ENCODE measurements around the gene ZNF784. TPM values are rescaled to one million over a fixed set of nuclear protein-coding genes. Genes with fewer than 3 reads are reported as not detected.
A peak's percentile ranks its signal among the peaks of the same experiment; 100 is the strongest.
"Not testable (repeated sequence)": the region's sequence is repeated elsewhere in the genome, so short reads cannot be mapped to it uniquely, and the experiment has no call there.

The ZNF784 gene
- total and polyA plus RNA-seq, 2 donors, result 4.7 to 9.7 TPM

DNA sequence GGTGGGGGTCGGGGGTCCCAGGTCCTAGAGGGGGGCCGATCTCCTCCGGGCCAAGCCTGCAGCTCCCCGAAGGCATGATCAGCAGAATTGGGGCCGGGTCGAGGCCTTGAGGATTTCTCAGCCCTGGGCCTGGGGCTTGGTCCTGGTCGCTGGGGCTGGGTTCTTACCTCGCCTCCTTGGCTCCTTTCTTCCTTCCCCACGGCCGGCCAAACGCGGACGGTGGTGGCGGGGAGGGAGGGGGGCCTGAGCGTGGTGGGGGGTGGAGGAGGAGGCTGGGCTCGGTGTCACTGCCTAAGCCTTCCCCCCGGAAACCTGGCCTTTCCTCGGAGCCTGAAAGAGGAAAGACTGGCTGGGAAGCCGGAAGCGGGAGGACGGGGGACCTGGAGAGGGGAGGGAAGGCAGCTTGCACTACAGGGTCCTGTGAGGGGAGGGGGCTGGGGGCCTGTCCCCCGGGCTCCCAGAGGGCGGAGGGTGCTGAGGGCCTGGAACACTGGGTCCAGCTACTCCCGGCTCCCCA is 43.7 kb downstream of the ZNF784 start, which contains the start of gene ZNF579:
TSS of gene ZNF579 (minus strand) at position 221 of the 517 bp plus-strand sequence. CDS start 1,209 bp downstream, outside the sequence.
- no peak for DNase-seq (ENCODE audit: extremely low spot score)

DNA sequence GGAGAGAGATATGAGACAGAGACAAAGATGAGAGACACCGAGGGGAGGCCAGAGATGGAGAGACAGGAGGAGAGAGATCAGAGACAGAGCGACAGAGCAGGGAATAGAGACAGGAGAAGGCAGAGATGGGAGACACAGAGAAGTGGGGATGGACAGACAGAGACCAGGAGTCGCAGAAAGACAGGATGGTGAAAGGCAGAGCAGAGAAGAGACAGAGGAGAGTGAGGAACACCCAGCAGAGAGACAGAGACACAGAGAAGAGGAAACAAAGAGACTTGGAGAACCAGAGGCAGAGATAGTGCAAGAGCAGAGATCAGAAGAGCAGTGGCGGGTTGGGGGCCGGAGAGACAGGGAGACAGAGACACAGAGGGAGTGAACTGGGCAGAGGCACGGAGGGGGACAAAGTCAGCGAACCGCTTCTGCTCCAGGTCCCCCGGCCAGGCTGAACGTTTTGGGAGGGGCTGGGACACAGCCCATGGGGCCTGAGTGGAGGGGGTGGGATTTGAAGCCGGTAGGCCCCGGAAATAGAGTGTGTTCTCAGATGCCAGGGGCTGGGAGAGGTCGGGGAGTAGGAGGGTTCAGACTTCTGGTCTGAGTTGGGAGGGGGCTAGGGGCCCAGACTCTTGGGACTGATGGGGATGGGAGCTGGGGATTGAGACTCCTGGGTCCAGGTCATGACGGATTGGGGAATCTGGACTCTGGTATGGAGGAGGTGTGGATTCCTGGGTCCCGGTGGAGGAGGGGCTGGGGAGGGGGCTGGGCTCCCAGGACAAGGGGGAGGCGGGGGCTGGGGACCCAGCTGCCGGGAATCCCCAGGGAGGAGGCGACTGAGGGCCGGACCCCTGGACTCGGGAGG is 44.4 kb downstream of the ZNF784 start:
- no peaks in the 10 kb centered on the region for H3K4me1 ChIP-seq (ENCODE audit: insufficient read depth)
- DNase-seq (ENCODE audit: extremely low spot score), result no peak
- WGBS, result 9% methylated on average over 20 of the region's 20 CpGs
- H3K27ac ChIP-seq (ENCODE audit: low read depth), result peak overlapping the region; percentile 77
- peaks cover 3% of the 10 kb centered on the region for H3K36me3 ChIP-seq (ENCODE audit: insufficient read depth)
- H3K4me3 ChIP-seq (ENCODE audit: low read depth, low read length), result peak overlapping the region; percentile 69

More for the DNA sequence above, 43.7 kb downstream of the ZNF784 start, which contains the start of gene ZNF579:
- Histone ChIP-seq H3K36me3 (ENCODE audit: insufficient read depth) (peaks cover 3% of the 10 kb centered on the region), H3K4me3 (ENCODE audit: low read depth, low read length) (peak within 1 kb of the TSS; percentile 69), H3K4me1 (ENCODE audit: insufficient read depth) (no peaks in the 10 kb centered on the region), H3K27ac (ENCODE audit: low read depth) (peak within 1 kb of the TSS; percentile 77)
- WGBS, result 1% methylated on average over 24 of the region's 24 CpGs

DNA sequence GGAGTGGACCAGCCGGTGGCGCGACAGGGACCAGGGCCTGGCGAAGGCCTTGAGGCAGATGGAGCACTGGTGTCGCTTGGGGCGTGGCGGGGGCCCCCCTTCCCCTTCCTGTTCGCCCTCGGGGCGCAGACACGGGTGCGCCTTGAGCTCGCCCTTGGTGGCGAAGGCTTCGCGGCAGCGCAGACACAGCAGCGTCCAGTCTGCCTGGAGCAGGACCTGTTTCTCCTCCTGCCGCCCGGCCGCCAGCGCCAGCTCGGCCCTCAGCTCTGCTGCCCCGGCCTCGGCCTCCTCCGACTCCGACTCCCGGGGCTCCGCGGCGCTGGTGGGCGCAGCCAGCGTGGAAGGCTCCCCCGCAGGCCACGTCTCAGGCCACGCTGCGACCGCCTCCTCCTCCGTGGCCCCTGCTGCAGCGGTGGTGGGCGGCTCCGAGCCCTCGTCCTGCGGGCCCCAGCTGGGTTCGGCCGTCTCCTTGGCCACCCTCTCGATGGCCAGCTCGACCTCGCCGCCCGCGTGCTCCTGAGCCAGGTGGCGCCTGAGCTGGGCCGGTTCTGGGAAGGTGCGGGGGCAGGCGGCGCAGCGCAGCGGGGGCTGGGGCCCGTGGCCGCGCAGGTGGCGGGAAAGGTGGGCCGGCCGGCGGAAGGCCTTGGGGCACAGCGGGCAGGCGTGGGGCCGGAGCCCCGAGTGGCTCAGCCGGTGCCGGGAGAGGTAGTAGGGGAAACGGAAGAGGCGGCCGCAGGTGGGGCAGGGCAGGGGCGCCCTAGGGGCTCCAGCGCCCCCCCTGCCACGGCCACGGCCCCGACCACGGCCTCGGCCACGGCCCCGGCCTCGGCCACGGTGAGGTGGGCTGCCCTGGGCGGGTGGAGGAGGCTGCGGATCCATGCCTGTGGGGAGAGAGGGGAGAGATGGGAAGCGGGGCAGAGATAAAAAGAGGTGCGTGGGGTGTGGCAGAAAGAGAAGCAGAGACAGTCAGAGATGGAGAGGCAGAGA is 45.3 kb downstream of the ZNF784 start:
- Histone ChIP-seq H3K4me3 (ENCODE audit: low read depth, low read length) (peak overlapping the region; percentile 69), H3K27ac (ENCODE audit: low read depth) (no peak overlapping the region)
- DNase-seq (ENCODE audit: extremely low spot score), result no peak

DNA sequence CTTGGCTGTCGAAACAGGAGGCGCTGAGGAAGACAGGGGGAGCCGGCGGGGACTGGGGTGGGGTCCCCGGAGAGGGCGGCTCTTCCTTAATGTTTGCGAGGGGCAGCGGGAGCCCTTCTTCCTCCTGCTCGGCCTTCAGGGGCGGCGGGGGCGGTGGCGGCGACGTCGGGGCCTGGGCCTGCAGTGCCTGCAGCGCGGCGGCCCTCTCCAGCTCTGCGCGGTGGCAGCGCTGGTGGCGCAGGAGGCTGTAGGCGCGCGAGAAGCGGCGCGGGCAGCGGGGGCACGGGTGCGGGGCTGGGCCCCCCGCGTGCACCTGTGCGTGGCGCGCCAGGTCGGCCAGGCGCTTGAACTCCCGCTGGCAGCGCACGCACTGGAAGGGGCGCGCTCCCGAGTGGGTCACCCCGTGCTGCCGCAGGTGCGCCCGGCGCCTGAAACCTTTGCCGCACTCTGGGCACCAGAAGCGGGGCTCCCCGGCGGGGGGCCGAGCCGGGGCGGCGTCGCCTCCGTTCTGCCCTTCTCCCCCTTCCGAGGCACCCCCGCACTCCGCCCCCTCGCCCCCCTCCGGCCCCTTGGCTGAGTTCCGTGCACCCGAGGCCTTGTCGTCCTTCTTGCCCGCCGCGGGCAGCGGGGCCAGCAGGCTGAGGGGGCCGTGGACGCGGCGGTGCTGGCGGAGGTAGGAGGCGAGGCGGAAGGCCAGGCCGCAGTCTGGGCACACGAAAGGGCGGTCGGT is 46.2 kb downstream of the ZNF784 start:
- 95% methylated on average over 83 of the region's 83 CpGs for WGBS
- no peak for DNase-seq (ENCODE audit: extremely low spot score)
- H3K4me1 ChIP-seq (ENCODE audit: insufficient read depth), result no peaks in the 10 kb centered on the region
- no peak overlapping the region for H3K4me3 ChIP-seq (ENCODE audit: low read depth, low read length)
- H3K27ac ChIP-seq (ENCODE audit: low read depth), result no peak overlapping the region
- H3K36me3 ChIP-seq (ENCODE audit: insufficient read depth), result peaks cover 3% of the 10 kb centered on the region

More for the DNA sequence above, 45.3 kb downstream of the ZNF784 start:
- WGBS, result 94% methylated on average over 90 of the region's 90 CpGs
- Histone ChIP-seq H3K4me1 (ENCODE audit: insufficient read depth) (no peaks in the 10 kb centered on the region), H3K36me3 (ENCODE audit: insufficient read depth) (peaks cover 3% of the 10 kb centered on the region)

DNA sequence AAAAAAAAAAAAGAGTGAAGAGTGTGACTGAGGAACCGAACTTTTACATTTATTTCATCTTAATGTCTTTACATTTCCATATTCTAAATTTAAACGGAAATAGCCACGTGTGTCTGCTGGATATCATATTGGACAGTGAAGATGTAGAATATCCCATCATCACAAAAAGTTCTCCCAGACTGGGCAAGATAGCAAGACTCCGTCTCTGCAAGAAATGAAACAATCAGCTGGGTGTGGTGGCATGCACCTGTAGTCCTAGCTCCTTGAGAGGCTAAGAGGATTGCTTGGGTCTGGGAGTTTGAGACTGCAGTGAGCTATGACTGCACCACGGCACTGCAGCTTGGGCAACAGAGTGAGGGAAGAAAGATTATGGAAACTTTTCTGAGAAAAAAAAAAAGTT is 47.6 kb downstream of the ZNF784 start:
- 90% methylated on average over 5 of the region's 5 CpGs for WGBS
- no peak for DNase-seq (ENCODE audit: extremely low spot score)
- H3K4me1 ChIP-seq (ENCODE audit: insufficient read depth), result no peaks in the 10 kb centered on the region

DNA sequence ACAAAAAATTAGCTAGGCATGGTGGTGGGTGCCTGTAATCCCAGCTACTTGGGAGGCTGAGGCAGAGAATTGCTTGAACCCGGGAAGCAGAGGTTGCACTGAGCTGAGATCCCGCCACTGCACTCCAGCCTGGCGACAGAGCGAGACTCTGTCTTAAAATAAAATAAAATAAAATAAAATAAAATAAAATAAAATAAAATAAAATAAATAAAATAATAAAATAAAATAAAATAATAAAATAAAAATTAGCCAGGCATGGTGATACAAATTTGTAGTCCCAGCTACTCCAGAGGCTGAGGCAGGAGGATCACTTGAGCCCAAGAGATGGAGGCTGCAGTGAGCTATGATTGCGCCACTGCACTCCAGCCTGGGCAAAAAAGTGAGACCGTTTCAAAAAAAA is 50.4 kb downstream of the ZNF784 start:
- DNase-seq (ENCODE audit: extremely low spot score); H3K4me3 ChIP-seq (ENCODE audit: low read depth, low read length); H3K27ac ChIP-seq (ENCODE audit: low read depth); H3K36me3 ChIP-seq (ENCODE audit: insufficient read depth); H3K4me1 ChIP-seq (ENCODE audit: insufficient read depth): not testable (repeated sequence)
- 90% methylated on average over 6 of the region's 6 CpGs for whole genome bisulfite sequencing

More for the DNA sequence above, 47.6 kb downstream of the ZNF784 start:
- no peak overlapping the region for H3K27ac ChIP-seq (ENCODE audit: low read depth)
- peaks cover 3% of the 10 kb centered on the region for H3K36me3 ChIP-seq (ENCODE audit: insufficient read depth)
- H3K4me3 ChIP-seq (ENCODE audit: low read depth, low read length), result no peak overlapping the region

Other genes with a start within 250 kb of the ZNF784 start
- gene TMEM190, start 247.7 kb downstream of the ZNF784 start, total RNA-seq, result not detected
- not detected for gene TMEM190, start 247.7 kb downstream of the ZNF784 start, polyA plus RNA-seq
- not detected for gene TMEM238, start 240.3 kb downstream of the ZNF784 start, total RNA-seq
- gene TMEM238, start 240.3 kb downstream of the ZNF784 start, polyA plus RNA-seq, result 0.43 TPM
- gene RPL28, start 238.6 kb downstream of the ZNF784 start, total RNA-seq, result 141 TPM
- 1,449 TPM for gene RPL28, start 238.6 kb downstream of the ZNF784 start, polyA plus RNA-seq
- gene UBE2S, start 216.8 kb downstream of the ZNF784 start, total RNA-seq, result 29.9 TPM
- 17.5 TPM for gene UBE2S, start 216.8 kb downstream of the ZNF784 start, polyA plus RNA-seq
- gene SHISA7, start 181.3 kb downstream of the ZNF784 start, total RNA-seq, result 0.16 TPM
- 0.05 TPM for gene SHISA7, start 181.3 kb downstream of the ZNF784 start, polyA plus RNA-seq
- 35.1 TPM for gene ISOC2, start 162.9 kb downstream of the ZNF784 start, total RNA-seq
- 94.1 TPM for gene ISOC2, start 162.9 kb downstream of the ZNF784 start, polyA plus RNA-seq
- gene C19orf85, start 159.8 kb downstream of the ZNF784 start, total RNA-seq, result not detected
- 0.51 TPM for gene C19orf85, start 159.8 kb downstream of the ZNF784 start, polyA plus RNA-seq
- gene ZNF628, start 147.9 kb downstream of the ZNF784 start, total RNA-seq, result 0.79 TPM
- gene ZNF628, start 147.9 kb downstream of the ZNF784 start, polyA plus RNA-seq, result 11.9 TPM
- gene NAT14, start 139.4 kb downstream of the ZNF784 start, total RNA-seq, result 7.1 TPM
- gene NAT14, start 139.4 kb downstream of the ZNF784 start, polyA plus RNA-seq, result 27.0 TPM
- gene SSC5D, start 136.1 kb downstream of the ZNF784 start, total RNA-seq, result 24.4 TPM
- 24.4 TPM for gene SSC5D, start 136.1 kb downstream of the ZNF784 start, polyA plus RNA-seq
- gene SBK2, start 87.4 kb downstream of the ZNF784 start, total RNA-seq, result not detected
- gene SBK2, start 87.4 kb downstream of the ZNF784 start, polyA plus RNA-seq, result not detected
- gene SBK3, start 79.0 kb downstream of the ZNF784 start, total RNA-seq, result not detected
- 0.72 TPM for gene SBK3, start 79.0 kb downstream of the ZNF784 start, polyA plus RNA-seq
- 1.6 TPM for gene ZNF579, start 43.7 kb downstream of the ZNF784 start, total RNA-seq
- 10.8 TPM for gene ZNF579, start 43.7 kb downstream of the ZNF784 start, polyA plus RNA-seq
- gene FIZ1, start 25.0 kb downstream of the ZNF784 start, total RNA-seq, result 2.3 TPM
- 11.1 TPM for gene FIZ1, start 25.0 kb downstream of the ZNF784 start, polyA plus RNA-seq
- gene ZNF524, start 24.3 kb downstream of the ZNF784 start, total RNA-seq, result 5.7 TPM
- gene ZNF524, start 24.3 kb downstream of the ZNF784 start, polyA plus RNA-seq, result 30.9 TPM
- gene ZNF865, start 18.9 kb downstream of the ZNF784 start, total RNA-seq, result 2.1 TPM
- 13.7 TPM for gene ZNF865, start 18.9 kb downstream of the ZNF784 start, polyA plus RNA-seq
- 4.1 TPM for gene ZNF580, start 16.4 kb upstream of the ZNF784 start, total RNA-seq
- 49.0 TPM for gene ZNF580, start 16.4 kb upstream of the ZNF784 start, polyA plus RNA-seq
- 6.5 TPM for gene ZNF581, start 19.1 kb upstream of the ZNF784 start, total RNA-seq
- 21.8 TPM for gene ZNF581, start 19.1 kb upstream of the ZNF784 start, polyA plus RNA-seq
- 4.1 TPM for gene CCDC106, start 23.6 kb upstream of the ZNF784 start, total RNA-seq
- 17.7 TPM for gene CCDC106, start 23.6 kb upstream of the ZNF784 start, polyA plus RNA-seq
- gene U2AF2, start 30.5 kb upstream of the ZNF784 start, total RNA-seq, result 44.6 TPM
- 129 TPM for gene U2AF2, start 30.5 kb upstream of the ZNF784 start, polyA plus RNA-seq
- gene EPN1, start 50.7 kb upstream of the ZNF784 start, total RNA-seq, result 23.4 TPM
- gene EPN1, start 50.7 kb upstream of the ZNF784 start, polyA plus RNA-seq, result 106 TPM
- gene NLRP9, start 113.8 kb upstream of the ZNF784 start, total RNA-seq, result not detected
- not detected for gene NLRP9, start 113.8 kb upstream of the ZNF784 start, polyA plus RNA-seq
- 0.58 TPM for gene RFPL4A, start 134.5 kb upstream of the ZNF784 start, total RNA-seq
- gene RFPL4A, start 134.5 kb upstream of the ZNF784 start, polyA plus RNA-seq, result not detected
- gene RFPL4AL1, start 144.6 kb upstream of the ZNF784 start, total RNA-seq, result not detected
- not detected for gene RFPL4AL1, start 144.6 kb upstream of the ZNF784 start, polyA plus RNA-seq
- gene NLRP11, start 207.4 kb upstream of the ZNF784 start, total RNA-seq, result not detected
- gene NLRP11, start 207.4 kb upstream of the ZNF784 start, polyA plus RNA-seq, result not detected
- gene NLRP4, start 212.0 kb upstream of the ZNF784 start, total RNA-seq, result not detected
- gene NLRP4, start 212.0 kb upstream of the ZNF784 start, polyA plus RNA-seq, result not detected